ENCODE measurements around the gene ATG2A.
A peak's percentile ranks its signal among the peaks of the same experiment; 100 is the strongest.

Gene ATG2A

GRCh38 chr11:64900774-64901173, 16.2 kb downstream of the ATG2A start:
- DNase-seq = no peak

GRCh38 chr11:64900263-64900678, 16.7 kb downstream of the ATG2A start:
- peak; percentile 67 to 85 for DNase-seq

- no peak for DNase-seq
These were observed 18.5 kb downstream of the ATG2A start for GRCh38 chr11:64898541-64898940.

- DNase-seq = no peak
These were observed 18.9 kb downstream of the ATG2A start for GRCh38 chr11:64898076-64898445.

GRCh38 chr11:64897381-64898075, 19.5 kb downstream of the ATG2A start:
- no peak for DNase-seq

GRCh38 chr11:64896448-64897022, 20.5 kb downstream of the ATG2A start:
- no peak for DNase-seq

GRCh38 chr11:64894812-64895452, 22.1 kb downstream of the ATG2A start:
- DNase-seq = no peak

- peak; percentile 88 to 89 for DNase-seq
These were observed 22.8 kb downstream of the ATG2A start for GRCh38 chr11:64894070-64894811.

GRCh38 chr11:64893194-64894069, 23.6 kb downstream of the ATG2A start:
- no peak for DNase-seq

GRCh38 chr11:64892838-64893193, 24.2 kb downstream of the ATG2A start:
- DNase-seq = no peak

GRCh38 chr11:64892411-64892831, 24.6 kb downstream of the ATG2A start:
- DNase-seq = no peak

GRCh38 chr11:64891880-64892279, 25.1 kb downstream of the ATG2A start:
- DNase-seq = no peak

GRCh38 chr11:64891215-64891848, 25.7 kb downstream of the ATG2A start:
- DNase-seq = no peak

GRCh38 chr11:64890522-64890939, 26.5 kb downstream of the ATG2A start:
- no peak for DNase-seq

GRCh38 chr11:64888729-64889511, 28.1 kb downstream of the ATG2A start:
- no peak for DNase-seq

- DNase-seq = no peak
These were observed 28.6 kb downstream of the ATG2A start for GRCh38 chr11:64888406-64888728.

GRCh38 chr11:64887757-64888405, 29.1 kb downstream of the ATG2A start:
- DNase-seq = peak; percentile 84 to 85

- DNase-seq = no peak
These were observed 29.7 kb downstream of the ATG2A start for GRCh38 chr11:64887234-64887756.

GRCh38 chr11:64885367-64886286, 31.4 kb downstream of the ATG2A start:
- DNase-seq = peak; percentile 44 to 61

All from CD4-positive, alpha-beta T cell treated with Interleukin-1 beta for 1 hour (primary cell).